Activated naive CD4-positive, alpha-beta T cell treated with anti-CD3 and anti-CD28 coated beads, Interleukin-2, amount 50 U/mL, for 16 hours (primary cell): ENCODE results near the gene JPT2.

Experiments
- DNase-seq: peaks from one replicate; pipeline ENCODE4 v3.0.0-alpha.2; 2020

Gene JPT2, protein sequence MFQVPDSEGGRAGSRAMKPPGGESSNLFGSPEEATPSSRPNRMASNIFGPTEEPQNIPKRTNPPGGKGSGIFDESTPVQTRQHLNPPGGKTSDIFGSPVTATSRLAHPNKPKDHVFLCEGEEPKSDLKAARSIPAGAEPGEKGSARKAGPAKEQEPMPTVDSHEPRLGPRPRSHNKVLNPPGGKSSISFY

DNA sequence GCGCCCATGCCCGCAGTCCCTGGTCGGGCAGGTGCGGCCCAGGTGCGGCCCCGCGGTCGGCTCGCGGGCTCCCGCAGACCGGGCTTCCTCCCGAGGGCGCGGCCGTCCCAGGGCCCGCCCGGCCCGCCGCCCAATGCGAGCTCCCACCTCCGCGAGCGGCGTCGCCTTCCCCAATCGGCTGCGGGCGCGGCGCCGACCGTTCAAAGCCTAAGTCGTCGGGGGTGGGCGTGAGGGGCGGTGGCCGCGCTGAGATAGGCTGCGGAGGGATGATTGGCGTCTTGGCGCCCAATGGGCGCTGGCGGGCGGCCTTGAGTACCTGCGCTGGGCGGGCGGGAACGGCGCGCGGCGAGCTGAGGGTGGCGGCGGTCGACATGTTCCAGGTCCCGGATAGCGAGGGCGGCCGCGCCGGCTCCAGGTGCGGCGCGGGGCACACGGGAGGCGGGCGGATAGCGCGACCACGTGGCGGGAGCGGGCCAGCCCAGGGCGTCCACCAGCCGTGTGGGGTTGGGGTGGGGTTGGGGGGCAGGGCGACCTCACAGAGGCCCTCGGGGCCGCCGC lies at the start of gene JPT2:
TSS of gene JPT2 (plus strand) at position 338 of the 558 bp plus-strand sequence. CDS start at position 372, 34 bp downstream.
- peak; percentile 98 for DNase-seq

DNA sequence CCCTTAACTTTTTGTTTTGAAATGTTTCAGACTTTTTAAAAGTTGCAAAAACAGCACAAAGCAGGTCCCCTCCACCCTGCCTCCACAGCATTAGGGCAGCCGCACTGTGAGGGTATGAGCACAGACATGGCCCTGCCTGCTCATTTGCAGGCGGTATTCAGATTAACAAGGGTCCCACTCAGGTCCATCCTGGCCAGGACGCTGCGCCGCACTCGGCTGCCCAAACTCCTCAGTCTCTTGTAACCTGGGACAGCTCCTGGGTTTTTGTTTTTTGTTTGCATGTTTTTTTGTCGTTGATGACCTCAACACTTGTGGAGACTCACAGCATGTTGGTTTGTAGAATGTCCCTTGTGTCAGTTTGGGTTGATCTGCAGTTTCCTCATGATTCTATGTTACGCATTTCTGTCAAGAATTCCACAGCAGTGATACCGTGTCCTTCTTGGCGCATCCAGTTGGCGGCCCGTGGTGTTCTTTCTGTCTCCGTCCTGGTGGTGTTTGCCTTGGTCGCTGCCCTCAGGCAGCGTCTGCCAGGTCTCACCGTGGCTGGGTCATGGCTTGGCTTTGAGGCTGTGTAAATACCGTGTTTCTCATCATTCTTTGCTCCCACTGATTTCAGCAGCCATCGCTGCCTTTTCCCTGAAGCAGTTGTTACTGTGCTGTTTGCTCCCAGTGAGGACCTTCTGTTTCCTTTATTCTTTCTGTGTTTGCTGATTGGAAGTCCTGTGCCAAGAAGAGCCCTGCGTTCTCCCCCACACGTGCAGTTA lies 47.4 kb upstream of the JPT2 start:
- DNase-seq: no peak

GRCh38 chr16:1631230-1631629 lies 46.8 kb upstream of the JPT2 start:
- no peak for DNase-seq

GRCh38 chr16:1631931-1632637 lies 46.0 kb upstream of the JPT2 start:
- DNase-seq: no peak

- no peak for DNase-seq
Measured at GRCh38 chr16:1632638-1632970, 45.5 kb upstream of the JPT2 start.

- no peak for DNase-seq
Measured at GRCh38 chr16:1633310-1633709, 44.8 kb upstream of the JPT2 start.

GRCh38 chr16:1634541-1634940 lies 43.5 kb upstream of the JPT2 start:
- DNase-seq: no peak

GRCh38 chr16:1635070-1635469 lies 43.0 kb upstream of the JPT2 start:
- DNase-seq: no peak

- DNase-seq: no peak
Measured at GRCh38 chr16:1637526-1637925, 40.6 kb upstream of the JPT2 start.

- DNase-seq: no peak
Measured at GRCh38 chr16:1638757-1639156, 39.3 kb upstream of the JPT2 start.

GRCh38 chr16:1639282-1639681 lies 38.8 kb upstream of the JPT2 start:
- no peak for DNase-seq

GRCh38 chr16:1639860-1640259 lies 38.2 kb upstream of the JPT2 start:
- no peak for DNase-seq

GRCh38 chr16:1640261-1640941 lies 37.7 kb upstream of the JPT2 start:
- DNase-seq: no peak

DNA sequence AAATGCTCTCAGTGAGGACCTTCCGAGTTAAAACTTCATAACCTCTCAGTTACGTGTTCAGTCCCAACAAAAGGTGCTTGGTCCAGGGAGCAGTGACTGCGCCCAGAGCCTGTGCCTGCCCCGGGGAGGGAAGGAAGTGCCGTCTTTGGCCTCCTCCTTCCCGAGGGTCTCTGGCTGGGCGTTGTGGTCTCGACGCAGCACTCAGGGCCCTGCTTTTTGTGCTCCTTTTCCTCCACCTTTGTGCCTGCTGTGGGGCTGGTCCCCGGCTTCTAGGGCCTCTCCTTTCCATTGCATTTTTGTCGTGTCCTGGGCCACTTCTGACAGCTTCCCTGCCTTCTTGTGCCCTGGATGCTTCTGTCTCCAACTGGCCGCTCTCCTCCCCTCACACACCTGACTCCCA lies 36.8 kb upstream of the JPT2 start:
- DNase-seq: no peak

GRCh38 chr16:1642148-1642547 lies 35.9 kb upstream of the JPT2 start:
- DNase-seq: no peak

DNA sequence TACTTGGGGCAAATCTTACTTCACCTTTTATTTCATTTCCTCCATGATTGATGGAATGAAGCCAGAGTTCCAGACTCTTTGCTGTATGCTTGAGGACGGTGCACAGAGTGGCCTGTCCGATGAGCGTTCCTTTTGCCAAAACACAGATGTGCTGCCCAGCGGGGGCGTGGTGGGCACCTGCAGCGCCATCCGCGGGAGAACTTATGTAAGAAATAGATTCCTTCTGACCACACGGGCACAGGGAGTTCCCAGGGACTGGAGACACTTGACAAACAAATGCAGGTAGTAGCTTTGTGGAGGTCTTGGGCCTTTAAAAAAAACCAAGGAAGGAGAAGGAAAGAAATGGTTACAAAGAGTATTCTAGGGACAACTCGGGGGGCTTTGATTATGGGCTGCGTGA lies 35.3 kb upstream of the JPT2 start:
- no peak for DNase-seq

- no peak for DNase-seq
Measured at GRCh38 chr16:1643521-1643920, 34.6 kb upstream of the JPT2 start.

DNA sequence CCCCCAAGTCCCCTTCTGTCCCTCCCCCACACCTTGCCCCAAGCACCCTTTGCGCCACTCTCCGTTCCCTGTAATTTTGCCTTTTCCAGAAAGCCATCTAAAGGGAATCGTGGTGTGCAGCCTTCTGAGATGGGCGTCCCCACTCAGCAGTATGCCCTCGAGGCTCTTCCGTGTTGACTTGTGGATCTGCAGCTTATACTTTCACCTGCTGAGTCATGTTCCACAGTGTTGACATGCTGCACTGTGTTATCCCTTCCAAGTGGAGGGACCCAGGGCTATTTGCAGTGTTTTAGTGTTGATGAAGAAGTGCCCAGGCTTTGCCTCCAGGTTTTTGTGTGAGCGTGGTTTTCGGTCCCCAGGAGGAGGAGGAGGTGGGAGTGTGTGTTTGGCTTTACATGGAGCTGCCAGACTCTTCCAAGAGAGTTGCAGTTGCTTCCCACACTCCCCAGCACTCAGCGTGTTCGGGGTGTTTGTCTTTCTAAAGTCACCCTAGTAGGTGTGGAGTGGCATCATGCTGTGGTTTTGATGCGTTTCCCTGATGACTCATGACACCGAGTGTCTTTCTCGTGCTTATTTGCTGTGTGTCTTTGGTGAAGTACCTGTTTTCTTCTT lies 32.1 kb upstream of the JPT2 start:
- peak; percentile 41 for DNase-seq

DNA sequence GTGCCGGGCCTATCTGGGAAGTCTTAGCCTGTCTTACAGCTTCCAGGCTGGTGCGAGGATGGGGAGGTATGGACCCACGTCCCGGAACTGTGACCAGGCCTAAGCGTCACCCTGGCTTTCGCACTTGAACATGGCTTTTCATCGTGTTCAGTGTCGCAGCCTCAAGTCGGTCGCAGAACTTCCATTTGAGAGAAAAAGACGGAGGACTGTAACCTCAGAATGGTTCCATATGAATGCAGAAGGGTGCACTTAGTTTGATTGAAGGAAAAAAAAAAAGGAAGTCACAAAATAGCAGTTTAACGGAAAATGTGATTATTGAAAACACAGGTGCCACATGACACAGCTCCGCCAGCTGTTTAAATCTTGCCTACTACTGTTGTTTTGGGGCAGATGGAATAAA lies 30.2 kb upstream of the JPT2 start:
- no peak for DNase-seq

GRCh38 chr16:1650131-1650530 lies 27.9 kb upstream of the JPT2 start:
- DNase-seq: no peak

- no peak for DNase-seq
Measured at GRCh38 chr16:1651094-1651973, 26.7 kb upstream of the JPT2 start.

GRCh38 chr16:1651974-1652312 lies 26.1 kb upstream of the JPT2 start:
- no peak for DNase-seq
